MM.1S (cell line): ENCODE results near the gene NDUFAF8.

ENCODE experiments used
- DNase-seq: peaks from one replicate; pipeline ENCODE4 v3.0.0-alpha.2; 2015
- H2AFZ ChIP-seq: fragments of 300-600 bp; sonication (generic); 2 replicates; pipeline ENCODE4 v1.6.0; 2016; ENCODE audit warnings: antibody characterized with exemption, low read length
- H3F3A ChIP-seq: fragments of 300-600 bp; sonication (generic); 2 replicates; pipeline ENCODE4 v1.6.1; 2016; ENCODE audit warnings: mild to moderate bottlenecking, antibody characterized with exemption, low read length, moderate library complexity, mixed read lengths; ENCODE audit not compliant: insufficient read depth
- H3K27ac ChIP-seq: fragments of 300-600 bp; sonication (generic); 2 replicates; pipeline ENCODE4 v1.5.1; 2016; ENCODE audit warnings: mild to moderate bottlenecking, low read length
- H3K27me3 ChIP-seq: fragments of 300-600 bp; sonication (generic); replicated peaks from 2 replicates; pipeline ENCODE4 v1.6.0; 2016; ENCODE audit warnings: low read length; ENCODE audit not compliant: insufficient read depth
- H3K36me3 ChIP-seq: fragments of 300-600 bp; sonication (generic); replicated peaks from 2 replicates; pipeline ENCODE4 v1.6.1; 2016; ENCODE audit warnings: mild to moderate bottlenecking, low read length, mixed read lengths; ENCODE audit not compliant: insufficient read depth
- H3K4me1 ChIP-seq: fragments of 300-600 bp; sonication (generic); 2 replicates; pipeline ENCODE4 v1.6.1; 2016; ENCODE audit warnings: low read length, mixed read lengths
- H3K4me2 ChIP-seq: fragments of 300-600 bp; sonication (generic); 2 replicates; pipeline ENCODE4 v1.6.0; 2016; ENCODE audit warnings: low read depth, low read length
- H3K4me3 ChIP-seq: fragments of 300-600 bp; sonication (generic); 2 replicates; pipeline ENCODE4 v1.5.1; 2016; ENCODE audit warnings: low read length, mixed read lengths
- H3K79me2 ChIP-seq: fragments of 300-600 bp; sonication (generic); 2 replicates; pipeline ENCODE4 v1.6.1; 2016; ENCODE audit warnings: mixed run types, low read length, mixed read lengths
- H3K9ac ChIP-seq: fragments of 300-600 bp; sonication (generic); 2 replicates; pipeline ENCODE4 v1.6.1; 2016; ENCODE audit warnings: low read length, mixed read lengths
- H3K9me2 ChIP-seq: fragments of 300-600 bp; sonication (generic); replicated peaks from 2 replicates; pipeline ENCODE4 v1.6.1; 2016; ENCODE audit warnings: mild to moderate bottlenecking, low read length, mixed read lengths; ENCODE audit not compliant: insufficient read depth
- H3K9me3 ChIP-seq: fragments of 300-600 bp; sonication (generic); replicated peaks from 2 replicates; pipeline ENCODE4 v1.6.1; 2016; ENCODE audit warnings: mild to moderate bottlenecking, low read length, mixed read lengths; ENCODE audit not compliant: insufficient read depth
- H4K20me1 ChIP-seq: fragments of 300-600 bp; sonication (generic); 2 replicates; pipeline ENCODE4 v1.6.1; 2016; ENCODE audit warnings: mild to moderate bottlenecking, low read length, moderate library complexity, mixed read lengths; ENCODE audit not compliant: insufficient read depth
- EZH2 ChIP-seq: fragments of 300-600 bp; sonication (generic); optimal IDR thresholded peaks from 2 replicates; pipeline ENCODE3; 2017; ENCODE audit warnings: low read depth, mild to moderate bottlenecking, antibody characterized with exemption, low read length, mixed read lengths
- EZH2phosphoT487 ChIP-seq: fragments of 300-600 bp; sonication (generic); IDR thresholded peaks from 2 replicates; pipeline ENCODE4 v1.6.1; 2018; ENCODE audit warnings: antibody characterized with exemption, low read length
- TF ChIP-seq, protein P1 (sequence below): fragments of 300-600 bp; sonication (generic); IDR thresholded peaks from 2 replicates; pipeline ENCODE4 v1.5.1; 2016; ENCODE audit warnings: antibody characterized with exemption, low read length, mixed read lengths

NDUFAF8 gene

DNA sequence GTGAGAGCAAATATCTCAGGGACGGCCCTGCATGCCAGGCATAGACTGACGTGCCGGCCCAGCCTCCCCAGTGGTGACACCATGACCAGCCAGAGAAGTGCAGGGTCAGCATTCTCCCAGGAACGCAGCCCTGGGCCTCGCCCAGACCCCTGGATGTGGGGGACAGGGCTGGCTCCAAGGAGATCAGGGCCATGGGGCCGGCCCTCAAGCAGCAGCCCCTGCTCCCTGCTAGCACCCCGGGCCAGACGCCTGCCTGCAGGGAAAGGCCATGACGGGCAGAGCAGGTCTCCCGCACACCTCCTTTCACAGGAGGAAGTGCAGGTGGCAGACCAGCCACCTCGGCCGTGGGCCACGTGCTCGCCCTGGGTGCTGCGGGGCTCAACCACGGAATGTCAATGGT, 9.5 kb downstream of the NDUFAF8 start:
- H3K79me2 ChIP-seq, result no peaks in the 10 kb centered on the region
- peaks cover 4% of the 10 kb centered on the region; the same call in 1 of the 2 replicates for H3F3A ChIP-seq
- no peak overlapping the region for H2AFZ ChIP-seq
- H3K9me3 ChIP-seq, result no peaks in the 10 kb centered on the region
- no peaks in the 10 kb centered on the region for H4K20me1 ChIP-seq
- TF ChIP-seq EZH2phosphoT487, result no peak
- TF ChIP-seq, protein P1, sequence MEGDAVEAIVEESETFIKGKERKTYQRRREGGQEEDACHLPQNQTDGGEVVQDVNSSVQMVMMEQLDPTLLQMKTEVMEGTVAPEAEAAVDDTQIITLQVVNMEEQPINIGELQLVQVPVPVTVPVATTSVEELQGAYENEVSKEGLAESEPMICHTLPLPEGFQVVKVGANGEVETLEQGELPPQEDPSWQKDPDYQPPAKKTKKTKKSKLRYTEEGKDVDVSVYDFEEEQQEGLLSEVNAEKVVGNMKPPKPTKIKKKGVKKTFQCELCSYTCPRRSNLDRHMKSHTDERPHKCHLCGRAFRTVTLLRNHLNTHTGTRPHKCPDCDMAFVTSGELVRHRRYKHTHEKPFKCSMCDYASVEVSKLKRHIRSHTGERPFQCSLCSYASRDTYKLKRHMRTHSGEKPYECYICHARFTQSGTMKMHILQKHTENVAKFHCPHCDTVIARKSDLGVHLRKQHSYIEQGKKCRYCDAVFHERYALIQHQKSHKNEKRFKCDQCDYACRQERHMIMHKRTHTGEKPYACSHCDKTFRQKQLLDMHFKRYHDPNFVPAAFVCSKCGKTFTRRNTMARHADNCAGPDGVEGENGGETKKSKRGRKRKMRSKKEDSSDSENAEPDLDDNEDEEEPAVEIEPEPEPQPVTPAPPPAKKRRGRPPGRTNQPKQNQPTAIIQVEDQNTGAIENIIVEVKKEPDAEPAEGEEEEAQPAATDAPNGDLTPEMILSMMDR, result no peak
- no peak for TF ChIP-seq EZH2
- H3K36me3 ChIP-seq, result no peaks in the 10 kb centered on the region; the same call in 1 of the 2 replicates
- no peak overlapping the region for H3K4me3 ChIP-seq
- no peaks in the 10 kb centered on the region for H3K27me3 ChIP-seq
- no peaks in the 10 kb centered on the region for H3K9me2 ChIP-seq
- H3K27ac ChIP-seq, result no peak overlapping the region
- H3K4me1 ChIP-seq, result no peaks in the 10 kb centered on the region
- H3K4me2 ChIP-seq, result no peak overlapping the region
- no peak for DNase-seq
- no peak overlapping the region for H3K9ac ChIP-seq

DNA sequence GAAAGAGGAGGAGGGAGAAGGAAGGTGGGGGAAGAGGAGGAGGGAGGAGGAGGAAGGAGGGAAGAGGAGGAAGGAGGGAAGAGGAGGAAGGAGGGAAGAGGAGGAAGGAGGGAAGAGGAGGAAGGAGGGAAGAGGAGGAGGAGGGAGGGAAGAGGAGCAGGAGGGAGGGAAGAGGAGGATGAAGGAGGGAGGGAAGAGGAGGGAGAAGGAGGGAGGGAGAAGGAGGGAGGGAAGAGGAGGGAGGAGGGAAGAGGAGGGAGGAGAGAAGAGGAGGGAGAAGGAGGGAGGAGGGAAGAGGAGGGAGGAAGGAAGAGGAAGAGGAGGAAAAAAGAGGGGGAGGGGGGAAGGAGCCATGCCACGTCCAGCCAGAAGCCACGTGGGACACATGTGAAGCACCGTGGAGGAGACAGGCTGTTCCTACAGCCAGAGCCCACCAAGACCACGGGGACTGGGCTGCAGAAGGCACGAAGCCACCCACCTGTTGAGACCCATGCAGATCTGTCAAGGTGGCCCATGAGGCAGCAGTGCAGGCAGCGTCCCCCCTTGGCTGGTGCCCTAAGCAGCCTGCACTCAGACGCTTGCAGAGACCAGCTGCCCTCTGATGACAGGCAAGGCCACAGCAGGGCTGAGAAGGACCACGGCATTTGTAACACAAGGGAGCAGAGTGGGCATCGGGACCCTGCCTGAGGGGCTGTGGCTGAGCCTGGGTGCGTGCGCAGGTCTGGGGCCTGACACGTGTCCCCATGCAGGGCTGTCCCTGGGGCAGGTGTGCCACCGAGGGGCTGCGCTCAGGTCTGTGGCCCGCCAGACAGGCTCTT, 10.3 kb downstream of the NDUFAF8 start:
- H3K4me2 ChIP-seq, result no peak overlapping the region
- H3K4me3 ChIP-seq, result no peak overlapping the region
- H2AFZ ChIP-seq, result no peak overlapping the region
- H3K79me2 ChIP-seq, result no peaks in the 10 kb centered on the region
- H3F3A ChIP-seq, result peaks cover 4% of the 10 kb centered on the region; the same call in 1 of the 2 replicates
- H3K9me3 ChIP-seq, result no peaks in the 10 kb centered on the region
- H3K36me3 ChIP-seq, result no peaks in the 10 kb centered on the region; the same call in 1 of the 2 replicates
- H3K9me2 ChIP-seq, result no peaks in the 10 kb centered on the region
- no peak overlapping the region for H3K9ac ChIP-seq
- H3K4me1 ChIP-seq, result no peaks in the 10 kb centered on the region
- no peak for DNase-seq
- no peak overlapping the region for H3K27ac ChIP-seq
- H3K27me3 ChIP-seq, result no peaks in the 10 kb centered on the region
- TF ChIP-seq, protein P1, result no peak
- TF ChIP-seq EZH2 (no peak), EZH2phosphoT487 (no peak)
- H4K20me1 ChIP-seq, result no peaks in the 10 kb centered on the region

DNA sequence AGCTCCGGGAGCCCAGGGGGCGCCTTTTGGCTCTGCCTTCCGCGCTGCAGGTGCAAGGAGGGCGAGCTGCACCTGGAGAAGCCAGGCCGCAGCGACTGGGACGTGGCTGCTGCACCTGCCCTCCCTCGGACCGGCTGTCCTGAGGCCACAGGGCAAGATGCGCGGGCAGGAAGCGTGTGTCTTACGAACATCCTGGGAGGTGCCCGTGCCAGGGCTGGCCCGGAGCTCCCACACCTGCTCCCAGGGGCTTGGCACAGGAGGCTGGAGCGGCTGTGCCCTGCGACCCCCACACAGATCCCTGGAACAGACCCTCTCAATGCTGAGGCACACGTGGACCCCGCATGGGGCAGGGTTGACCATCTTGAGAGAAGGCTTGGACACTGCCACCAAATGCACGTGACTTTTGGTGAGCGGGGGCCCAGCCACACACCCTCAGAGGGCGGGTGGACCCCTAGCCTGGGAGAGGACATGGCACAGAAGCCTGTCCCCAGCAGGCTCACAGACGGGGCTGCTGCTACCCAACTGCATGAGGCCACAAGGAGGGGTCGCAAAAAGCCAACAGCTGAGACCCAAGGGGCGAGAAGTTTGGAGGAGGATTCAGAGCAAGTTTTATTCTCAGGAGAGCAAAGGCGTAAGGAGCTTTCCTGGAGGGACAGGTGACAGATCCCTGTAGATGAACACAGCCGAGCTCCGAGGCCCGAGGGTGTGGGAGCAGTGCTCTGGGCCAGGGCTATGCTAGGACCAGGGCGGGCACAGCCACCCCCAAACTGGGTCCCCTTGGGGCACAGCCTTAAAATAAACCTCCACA, 11.4 kb downstream of the NDUFAF8 start:
- H3K36me3 ChIP-seq, result no peaks in the 10 kb centered on the region; the same call in 1 of the 2 replicates
- H3K4me2 ChIP-seq, result no peak overlapping the region
- H3K27me3 ChIP-seq, result no peaks in the 10 kb centered on the region
- H3K9me2 ChIP-seq, result no peaks in the 10 kb centered on the region
- no peak overlapping the region for H3K9ac ChIP-seq
- no peak overlapping the region for H3K27ac ChIP-seq
- no peaks in the 10 kb centered on the region for H3K4me1 ChIP-seq
- H4K20me1 ChIP-seq, result no peaks in the 10 kb centered on the region
- H2AFZ ChIP-seq, result no peak overlapping the region
- no peak for DNase-seq
- no peak for TF ChIP-seq EZH2phosphoT487
- TF ChIP-seq EZH2, result no peak
- TF ChIP-seq, protein P1, result no peak
- no peak overlapping the region for H3K4me3 ChIP-seq
- no peaks in the 10 kb centered on the region for H3K79me2 ChIP-seq
- no peaks in the 10 kb centered on the region for H3F3A ChIP-seq
- no peaks in the 10 kb centered on the region for H3K9me3 ChIP-seq
